T-helper 2 cell (primary cell): Measurements from ENCODE around the gene DCLK2.

Experiments
- DNase-seq, 5 experiments: peaks; one replicate each; pipeline versions ENCODE4 v3.0.0 to v3.0.0-alpha.2; 2012 to 2022

Gene DCLK2

GRCh38 chr4:150211799-150212445, 133.7 kb downstream of the DCLK2 start:
- DNase-seq, result no peak

GRCh38 chr4:150212485-150212884, 134.2 kb downstream of the DCLK2 start:
- DNase-seq, result peak in 1 of 5 experiments; percentile 7

- DNase-seq, result no peak
These were observed 134.7 kb downstream of the DCLK2 start for GRCh38 chr4:150212927-150213326.

- no peak for DNase-seq
These were observed 137.4 kb downstream of the DCLK2 start for GRCh38 chr4:150215601-150216000.

- DNase-seq, result no peak
These were observed 138.5 kb downstream of the DCLK2 start for GRCh38 chr4:150216726-150217125.

GRCh38 chr4:150217192-150217591, 138.9 kb downstream of the DCLK2 start:
- DNase-seq, result peak in 1 of 5 experiments; percentile 19

- no peak for DNase-seq
These were observed 139.6 kb downstream of the DCLK2 start for GRCh38 chr4:150217808-150218207.

- DNase-seq, result no peak
These were observed 140.2 kb downstream of the DCLK2 start for GRCh38 chr4:150218447-150218846.

- DNase-seq, result no peak
These were observed 141.6 kb downstream of the DCLK2 start for GRCh38 chr4:150219841-150220240.

- DNase-seq, result no peak
These were observed 146.8 kb downstream of the DCLK2 start for GRCh38 chr4:150224896-150225591.

GRCh38 chr4:150229520-150229919, 151.3 kb downstream of the DCLK2 start:
- DNase-seq, result no peak

GRCh38 chr4:150230561-150230960, 152.3 kb downstream of the DCLK2 start:
- no peak for DNase-seq

GRCh38 chr4:150231107-150231770, 153.0 kb downstream of the DCLK2 start:
- no peak for DNase-seq

GRCh38 chr4:150232029-150232428, 153.8 kb downstream of the DCLK2 start:
- no peak for DNase-seq

GRCh38 chr4:150234246-150234645, 156.0 kb downstream of the DCLK2 start:
- DNase-seq, result no peak

- DNase-seq, result no peak
These were observed 157.1 kb downstream of the DCLK2 start for GRCh38 chr4:150235317-150235716.

GRCh38 chr4:150235808-150236271, 157.6 kb downstream of the DCLK2 start:
- DNase-seq, result no peak

GRCh38 chr4:150236626-150237025, 158.4 kb downstream of the DCLK2 start:
- DNase-seq, result no peak

- DNase-seq, result no peak
These were observed 159.0 kb downstream of the DCLK2 start for GRCh38 chr4:150237110-150237872.

GRCh38 chr4:150238591-150238990, 160.3 kb downstream of the DCLK2 start:
- DNase-seq, result no peak

GRCh38 chr4:150240011-150240410, 161.8 kb downstream of the DCLK2 start:
- no peak for DNase-seq

GRCh38 chr4:150242820-150243458, 164.7 kb downstream of the DCLK2 start:
- DNase-seq, result peak in 1 of 5 experiments; percentile 15
